Stimulated activated CD8-positive, alpha-beta memory T cell treated with anti-CD3 and anti-CD28 coated beads, Interleukin-12 subunit alpha, Interleukin-12 subunit beta, amount 100 ng/mL, for 1 hour (primary cell): ENCODE data around the gene PABPN1L.

ENCODE experiments used
- DNase-seq: peaks from one replicate; pipeline ENCODE4 v3.0.0-alpha.2; 2020; ENCODE audit warnings: low read depth

The PABPN1L gene

GRCh38 chr16:88868974-88869672 is 2.7 kb upstream of the PABPN1L start:
- no peak for DNase-seq

GRCh38 chr16:88867581-88868246 is 1.3 kb upstream of the PABPN1L start:
- no peak for DNase-seq

GRCh38 chr16:88865742-88866141 is 718 bp downstream of the PABPN1L start:
- no peak for DNase-seq

- DNase-seq = no peak
These were observed 1.1 kb downstream of the PABPN1L start for GRCh38 chr16:88865310-88865709.

DNA sequence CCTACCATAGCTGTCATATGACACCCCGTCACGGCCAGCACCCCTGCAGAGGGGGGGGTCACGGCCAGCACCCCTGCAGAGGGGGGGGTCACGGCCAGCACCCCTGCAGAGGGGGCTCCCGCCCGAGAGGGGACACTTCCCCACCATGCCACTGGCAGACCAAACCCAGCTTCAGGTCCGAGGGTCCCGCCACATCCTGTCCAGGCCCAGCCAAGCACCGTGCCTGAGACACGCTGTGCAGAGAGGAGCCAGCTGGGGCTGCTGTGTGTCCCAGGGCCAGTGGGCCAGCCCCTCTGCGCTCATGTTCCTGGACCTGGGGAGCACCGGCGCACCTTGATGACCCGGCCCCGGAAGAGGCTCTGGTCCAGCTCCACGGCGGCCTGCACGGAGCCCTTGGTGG is 1.9 kb downstream of the PABPN1L start:
- DNase-seq = no peak

DNA sequence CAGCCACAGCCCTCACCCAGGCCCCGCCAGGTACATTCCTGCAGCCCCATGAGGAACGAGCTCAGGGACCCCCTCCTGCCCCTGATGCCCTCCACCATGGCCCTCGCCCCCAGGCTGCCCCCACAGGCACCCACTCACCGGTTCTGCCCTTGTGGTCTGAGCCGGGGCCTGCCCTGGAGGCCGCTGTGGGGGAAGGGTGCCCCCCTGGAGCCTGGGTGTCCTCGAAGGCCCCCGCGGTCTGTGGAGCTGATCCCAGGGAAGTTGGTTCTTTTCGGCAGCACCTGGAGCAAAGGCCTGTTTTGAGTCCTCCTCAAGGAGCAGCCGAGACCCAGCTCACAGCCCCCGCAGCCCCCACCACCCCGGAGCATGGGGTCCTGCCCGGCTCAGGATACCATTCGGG is 2.4 kb downstream of the PABPN1L start:
- no peak for DNase-seq

DNA sequence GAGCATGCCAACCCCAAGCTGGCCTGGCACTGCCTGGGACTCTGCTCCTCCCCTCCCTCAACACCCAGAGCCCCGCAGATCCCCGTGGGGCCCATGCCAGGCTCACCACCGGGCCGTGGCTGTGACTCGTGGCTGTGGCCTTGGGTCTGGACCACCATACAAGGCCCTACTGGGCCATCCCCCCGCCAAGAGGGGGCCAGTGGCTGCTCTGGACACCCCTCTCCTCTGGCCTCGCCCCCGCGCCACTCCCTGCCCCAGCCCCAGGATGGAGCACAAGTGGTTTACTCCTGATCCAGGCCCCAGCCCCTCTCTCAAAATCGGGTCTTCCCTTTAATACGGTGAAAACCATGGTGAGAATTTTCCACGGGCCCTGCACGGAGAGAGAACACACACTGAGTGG is 3.0 kb downstream of the PABPN1L start:
- no peak for DNase-seq

DNA sequence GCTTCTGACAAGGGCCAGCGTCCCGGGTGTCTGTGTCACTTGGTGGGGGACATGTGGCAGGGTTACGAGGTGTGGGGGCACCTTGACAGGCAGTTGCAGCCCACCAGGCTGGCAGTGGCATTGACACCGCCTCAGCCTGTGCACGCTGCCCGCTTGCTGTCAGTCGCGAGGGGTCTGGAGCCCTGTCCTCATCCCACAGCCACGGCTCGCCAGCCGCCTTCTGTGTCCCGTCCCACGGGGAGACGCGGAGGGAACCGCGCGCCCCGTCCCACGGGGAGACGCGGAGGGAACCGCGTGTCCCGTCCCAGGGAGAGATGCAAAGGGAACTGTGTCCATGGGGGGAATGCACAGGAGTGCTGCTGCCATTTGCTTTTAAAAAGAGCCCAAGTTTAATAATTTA is 3.5 kb downstream of the PABPN1L start:
- no peak for DNase-seq

DNA sequence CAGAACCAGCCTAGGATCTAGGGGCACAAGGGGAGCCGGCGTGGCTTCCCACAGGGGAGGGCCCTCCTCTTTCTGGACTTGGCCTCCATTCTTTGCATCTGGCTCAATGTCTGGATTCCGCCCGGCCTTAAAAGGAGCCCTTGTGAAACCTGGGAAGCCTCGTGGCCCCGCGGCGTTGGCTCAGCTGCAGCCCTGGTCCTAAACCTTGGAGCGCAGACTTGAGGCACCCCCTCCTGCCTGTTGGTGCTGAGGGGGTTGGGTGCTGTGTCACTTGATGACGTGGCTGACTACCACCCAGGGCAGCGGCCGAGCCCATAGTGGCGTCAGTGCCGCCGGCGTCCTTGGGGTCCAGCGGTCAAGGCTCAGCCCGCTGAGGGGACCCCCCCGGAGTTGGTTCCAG is 5.1 kb downstream of the PABPN1L start:
- DNase-seq = no peak

- DNase-seq = no peak
These were observed 6.9 kb downstream of the PABPN1L start for GRCh38 chr16:88859381-88860091.

- DNase-seq = peak; percentile 60
These were observed 8.6 kb downstream of the PABPN1L start for GRCh38 chr16:88857728-88858339.

DNA sequence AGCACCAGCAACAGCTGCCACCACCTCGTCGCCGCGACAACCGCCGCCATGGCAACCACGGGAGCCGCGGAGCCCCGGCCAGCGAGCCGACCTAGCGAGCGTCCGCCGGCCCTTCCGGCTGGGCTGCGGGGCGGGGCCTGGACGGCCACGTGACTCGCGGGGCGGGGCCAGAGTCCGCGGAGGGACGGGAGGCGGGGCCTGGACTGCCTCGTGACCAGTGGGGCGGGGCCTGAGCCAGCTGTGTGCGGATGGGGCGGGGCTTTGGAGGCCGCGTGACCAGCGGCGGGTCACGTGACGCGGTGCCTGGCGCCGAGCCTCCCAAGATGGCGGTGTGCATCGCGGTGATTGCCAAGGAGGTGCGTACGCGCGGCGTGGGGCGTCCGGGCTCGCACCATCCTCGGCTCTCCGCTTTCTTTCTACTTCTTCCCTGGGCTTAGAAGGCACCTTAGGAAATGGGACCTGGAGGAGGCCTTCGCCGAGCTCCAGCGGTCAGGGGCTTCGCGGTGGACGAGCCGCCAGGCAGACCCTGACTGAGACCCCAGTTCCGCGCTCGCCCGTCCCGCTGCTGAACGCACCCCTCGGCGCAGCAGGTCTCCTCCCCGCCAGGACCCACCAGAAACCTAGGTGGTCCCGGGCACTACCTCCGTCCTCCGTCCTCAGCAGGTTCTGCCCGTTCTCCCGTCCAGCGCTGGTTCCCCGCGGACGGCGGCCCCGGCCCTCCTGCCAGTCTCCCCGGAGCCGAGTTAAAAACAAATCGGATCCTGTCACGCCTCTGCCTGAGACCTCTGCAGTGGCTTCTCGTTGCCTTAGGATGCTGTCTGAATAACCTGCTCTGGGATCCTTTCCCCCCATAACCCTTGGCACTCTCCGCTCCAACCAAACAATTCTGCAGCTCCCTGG is 9.4 kb downstream of the PABPN1L start, which contains the start of the genes GALNS and TRAPPC2L:
TSS of gene GALNS (minus strand) at position 120 of the 900 bp plus-strand sequence. CDS start at position 50, 70 bp downstream.
TSS of gene TRAPPC2L (plus strand) at position 300 of the 900 bp plus-strand sequence. CDS start at position 324, 24 bp downstream.
- DNase-seq = peak; percentile 99

DNA sequence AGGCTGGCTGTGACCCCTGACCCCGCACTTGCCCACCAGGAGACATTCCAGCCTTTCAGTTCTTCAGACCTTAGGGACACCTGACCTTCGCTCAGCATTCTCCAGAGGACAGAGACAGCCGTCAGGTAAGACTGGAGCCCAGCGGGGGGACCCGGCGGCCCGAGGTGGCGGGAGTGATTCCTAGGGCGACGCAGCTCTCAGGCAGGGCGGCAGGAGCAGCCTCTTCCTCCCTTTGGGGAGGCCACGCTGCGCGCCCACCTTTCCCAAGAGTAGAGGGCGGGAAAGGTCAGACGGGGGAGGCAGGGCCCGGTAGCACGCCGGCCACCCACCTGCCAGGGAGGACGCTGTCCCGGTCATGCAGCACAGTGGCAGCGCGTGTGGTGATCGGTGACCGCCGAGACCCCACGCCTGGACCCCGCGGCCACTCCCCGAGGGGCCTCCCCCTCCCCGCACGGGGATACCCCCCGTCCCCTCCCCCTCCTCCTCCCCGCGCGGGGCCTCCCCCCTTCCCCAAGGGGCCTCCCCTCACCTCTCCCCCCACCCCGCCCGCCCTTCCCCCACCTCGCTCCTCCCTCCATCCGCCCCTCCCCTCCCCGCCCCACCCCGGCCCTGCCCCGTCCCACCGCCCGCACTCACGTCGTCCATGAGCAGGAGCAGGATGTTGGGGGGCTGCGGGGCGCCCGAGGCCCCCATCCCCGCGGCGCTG is 10.2 kb downstream of the PABPN1L start:
- DNase-seq = no peak

- DNase-seq = no peak
These were observed 10.7 kb downstream of the PABPN1L start for GRCh38 chr16:88855736-88856121.

DNA sequence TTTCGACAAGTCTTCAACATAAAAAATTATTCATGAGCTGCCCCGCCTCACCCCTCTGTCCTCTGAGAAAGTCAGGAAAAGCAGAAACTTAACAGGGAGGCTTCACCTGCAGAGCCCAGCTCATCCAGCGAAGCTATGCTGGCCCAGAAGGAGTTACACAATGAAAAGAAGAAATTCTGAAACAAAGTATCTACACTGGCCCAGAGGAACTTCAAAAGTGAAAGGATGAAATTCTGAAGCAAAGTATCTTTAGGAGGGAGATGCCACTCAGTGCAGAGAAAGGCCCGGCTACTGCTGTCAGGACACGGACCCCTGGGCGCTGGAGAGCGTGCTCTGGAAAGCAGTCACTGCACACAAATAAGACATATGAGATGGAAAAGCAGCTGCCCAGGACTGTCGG is 11.3 kb downstream of the PABPN1L start:
- DNase-seq = no peak

GRCh38 chr16:88854306-88855111 is 12.0 kb downstream of the PABPN1L start:
- DNase-seq = no peak

DNA sequence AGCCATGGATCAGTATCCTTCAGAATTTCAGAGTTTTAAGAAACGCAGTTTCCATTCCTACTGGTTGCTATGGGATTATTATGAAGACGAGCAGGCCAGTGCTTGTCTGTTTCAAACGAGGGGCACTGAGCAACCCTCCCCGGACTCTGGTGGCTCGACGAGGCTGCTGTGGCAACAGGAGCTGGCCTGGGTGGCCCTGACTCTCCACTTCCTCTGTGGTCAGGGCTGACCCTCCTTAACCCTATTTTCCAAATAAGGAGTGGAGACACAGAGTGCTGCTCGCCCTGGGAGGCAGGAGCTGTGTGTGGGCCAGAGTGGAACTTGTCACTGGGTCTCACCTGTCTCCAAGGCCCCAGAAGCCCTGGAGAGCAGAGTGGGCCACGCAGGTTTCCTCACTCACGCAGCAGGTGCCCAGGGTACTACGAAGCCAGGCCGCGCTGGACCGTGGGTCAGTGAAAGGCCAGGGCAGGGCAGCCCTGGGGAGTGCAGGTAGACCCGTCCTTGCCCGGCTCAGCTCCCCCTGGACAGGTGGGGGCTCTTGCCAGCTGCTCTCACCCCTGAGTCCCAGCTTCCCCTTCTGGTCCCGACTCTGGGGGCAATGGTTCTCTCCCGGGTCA is 13.0 kb downstream of the PABPN1L start:
- no peak for DNase-seq

- DNase-seq = no peak
These were observed 14.8 kb downstream of the PABPN1L start for GRCh38 chr16:88851616-88852015.

- DNase-seq = no peak
These were observed 15.8 kb downstream of the PABPN1L start for GRCh38 chr16:88850531-88851199.
